K562 (cell line): Measurements from ENCODE around the gene STK4. TPM values are rescaled to one million over a fixed set of nuclear protein-coding genes. Genes with fewer than 3 reads are reported as not detected.

ENCODE experiments used
- ATAC-seq: fragments of 200-7000 bp; cut with Tn5 transposase; 3 replicates; pipeline ENCODE4 v1.9.1; 2020; ENCODE audit warnings: moderate library complexity
- BruUV-seq: library from RNA; stranded (reverse); fragments of 400-500 nt; replicated peaks from 2 replicates; lab custom pipeline; 2021; lab: Mats Ljungman, UMichigan
- CTCF ChIA-PET: fragments of 300-600 bp; formaldehyde crosslinking; extraction: SDS; loops from one replicate; lab custom pipeline; 2021; ENCODE audit warnings: low intra/inter-chr PET ratio; lab: Yijun Ruan, JAX
- POLR2A ChIA-PET: fragments of 300-600, 350-650 bp; sonication (Branson Sonifier 250); formaldehyde crosslinking; extraction: SDS; loops from one replicate; lab custom pipeline; 2021; ENCODE audit warnings: antibody characterized with exemption, inconsistent platforms; lab: Yijun Ruan, JAX
- DNase-seq, 4 experiments: peaks; one replicate each; pipeline versions ENCODE4 v3.0.0 to v3.0.0-alpha.2; 2011 to 2018; ENCODE audit warnings: low spot score in 3 of 4, mixed read lengths in 3 of 4; ENCODE audit errors: extremely low read depth in 1 of 4
- FAIRE-seq: peaks from 2 replicates; lab custom pipeline; 2011; peaks lifted over from hg19 to GRCh38; lab: Jason Lieb, UNC
- H2AFZ ChIP-seq: 2 replicates; pipeline ENCODE4 v1.6.0; 2011; ENCODE audit warnings: low read depth, low read length, control low read depth, inconsistent platforms
- H3K27ac ChIP-seq: fragments of 200-600 bp; 3 replicates; pipeline ENCODE4 v1.8.0; 2011; ENCODE audit warnings: low read depth, mild to moderate bottlenecking, control low read depth, inconsistent platforms, low read length, moderate library complexity, mixed read lengths; ENCODE audit errors: extremely low read depth
- H3K27me3 ChIP-seq, 2 experiments: fragments of 300-600 bp in 1 of 2; 2 replicates in 1 of 2; 3 replicates in 1 of 2; pipeline versions ENCODE4 v1.6.0 to v1.8.0; 2011; ENCODE audit warnings: inconsistent platforms in 2 of 2, low read length in 2 of 2, mild to moderate bottlenecking in 1 of 2, mixed read lengths in 1 of 2, moderate library complexity in 1 of 2; ENCODE audit not compliant: control insufficient read depth in 2 of 2, insufficient read depth in 2 of 2
- H3K36me3 ChIP-seq: fragments of 300-600 bp; 3 replicates; pipeline ENCODE4 v1.8.0; 2011; ENCODE audit warnings: mild to moderate bottlenecking, low read length, inconsistent platforms; ENCODE audit not compliant: control insufficient read depth, insufficient read depth
- H3K4me1 ChIP-seq, 2 experiments: fragments of 200-600 bp in 1 of 2; replicated peaks in 1 of 2; 2 replicates in 1 of 2; 3 replicates in 1 of 2; pipeline versions ENCODE4 v1.5.1 to v1.8.0; 2011; ENCODE audit warnings: inconsistent platforms in 2 of 2, low read length in 2 of 2, mild to moderate bottlenecking in 1 of 2, mixed read lengths in 1 of 2, moderate library complexity in 1 of 2; ENCODE audit not compliant: control insufficient read depth in 2 of 2, insufficient read depth in 2 of 2
- H3K4me2 ChIP-seq: 2 replicates; pipeline ENCODE4 v1.6.1; 2011; ENCODE audit warnings: low read length, control low read depth, inconsistent platforms, mixed read lengths; ENCODE audit not compliant: insufficient read depth
- H3K4me3 ChIP-seq: fragments of 200-600 bp; sonication (generic), shearing (Covaris generic); 2 replicates; pipeline ENCODE4 v1.5.1; 2016; ENCODE audit warnings: control low read depth, inconsistent platforms
- H3K79me2 ChIP-seq: fragments of 200-600 bp; 3 replicates; pipeline ENCODE4 v1.8.0; 2011; ENCODE audit warnings: low read length, inconsistent platforms; ENCODE audit not compliant: control insufficient read depth, insufficient read depth
- H3K9ac ChIP-seq, 2 experiments: 2 replicates each; pipeline versions ENCODE4 v1.6.0 to v1.6.1; 2011; ENCODE audit warnings: low read depth in 2 of 2, low read length in 2 of 2, control low read depth in 1 of 2, inconsistent platforms in 1 of 2, mild to moderate bottlenecking in 1 of 2, mixed read lengths in 1 of 2; ENCODE audit not compliant: insufficient read depth in 1 of 2
- H3K9me1 ChIP-seq: one replicate; pipeline ENCODE4 v1.6.0; 2011; ENCODE audit warnings: inconsistent platforms, mild to moderate bottlenecking, low read length, moderate library complexity; ENCODE audit not compliant: control insufficient read depth, insufficient read depth
- H3K9me3 ChIP-seq: replicated peaks from 2 replicates; pipeline ENCODE4 v1.5.1; 2011; ENCODE audit warnings: low read depth, low read length, inconsistent platforms; ENCODE audit not compliant: control insufficient read depth, insufficient read depth
- H4K20me1 ChIP-seq: replicated peaks from 2 replicates; pipeline ENCODE4 v1.6.1; 2011; ENCODE audit warnings: low read length, inconsistent platforms, mixed read lengths; ENCODE audit not compliant: control insufficient read depth, insufficient read depth
- ASH1L ChIP-seq: fragments of 450-650 bp; IDR thresholded peaks from 2 replicates; pipeline ENCODE4 v1.6.1; 2018; ENCODE audit warnings: borderline replicate concordance, mild to moderate bottlenecking, low read depth; ENCODE audit not compliant: partially characterized antibody
- PCBP1 ChIP-seq: fragments of 200-400 bp; formaldehyde crosslinking; IDR thresholded peaks from 2 replicates; pipeline ENCODE4 v1.6.1; 2018; ENCODE audit warnings: mild to moderate bottlenecking, low read depth, low read length; ENCODE audit not compliant: poor library complexity, severe bottlenecking
- ZNF184 ChIP-seq: sonication (generic); formaldehyde crosslinking; IDR thresholded peaks from 2 replicates; pipeline ENCODE4 v1.5.0; 2020; ENCODE audit warnings: missing genetic modification reagents
- WGBS: fragments of 100-300 bp; shearing (Covaris generic); methylation state at CpG from one replicate; pipeline ENCODE4 v1.1.6; 2016; ENCODE audit warnings: low coverage, mixed read lengths; ENCODE audit not compliant: insufficient coverage; ENCODE audit errors: missing lambda C conversion rate; 5-methylcytosine and 5-hydroxymethylcytosine counted together
- in situ Hi-C: fragments of 300-500 bp; cut with MboI; formaldehyde crosslinking; loops from 4 replicates; pipeline ENCODE4 v1.15.0; 2018; ENCODE audit warnings: inconsistent platforms, mixed read lengths
- intact Hi-C: fragments of 100-400 bp; cut with micrococcal nuclease; formaldehyde crosslinking; loops from 2 replicates; pipeline ENCODE4 v1.14.2; 2022
- polyA plus RNA-seq, 8 experiments: library from polyadenylated mRNA; depleted of rRNA in 4 of 8; stranded (reverse) in 5 of 8; unstranded in 3 of 8; fragments of >200 nt; fragmentation: Nextera tagmentation in 2 of 8; fragmentation: Illumina TruSeq in 1 of 8; extraction: Ambion mirVana in 2 of 8; extraction: Trizol in 1 of 8; gene quantifications; 2 replicates each; pipeline versions ENCODE4 v1.2.1 to v1.2.3, GENCODE V29; 2011 to 2014; ENCODE audit warnings: inconsistent platforms in 1 of 8, missing spikeins in 1 of 8
- total RNA-seq, 7 experiments: library from RNA; depleted of rRNA in 6 of 7; stranded (reverse); fragments of >200 nt in 6 of 7; fragmentation: Illumina TruSeq in 2 of 7; extraction: Trizol in 2 of 7; gene quantifications; 2 replicates each; pipeline versions ENCODE4 v1.2.1 to v1.2.3, GENCODE V29; 2011 to 2021; ENCODE audit warnings: low replicate concordance in 1 of 7
- TF ChIP-seq, protein P1 (sequence below): fragments of 450-650 bp; IDR thresholded peaks from 2 replicates; pipeline ENCODE4 v1.6.1; 2017; ENCODE audit warnings: antibody characterized with exemption, mild to moderate bottlenecking
- TF ChIP-seq, protein P2 (sequence below): fragments of 450-650 bp; formaldehyde crosslinking; IDR thresholded peaks from 2 replicates; pipeline ENCODE4 v1.4.0; 2022; ENCODE audit warnings: missing genetic modification characterization

Gene STK4
- total and polyA plus RNA-seq, 9 of the 15 experiments (the other 6 are each of a cell fraction or from before 2014, with no cell fraction given) = 11.9 to 30.6 (median 22.2) TPM

DNA sequence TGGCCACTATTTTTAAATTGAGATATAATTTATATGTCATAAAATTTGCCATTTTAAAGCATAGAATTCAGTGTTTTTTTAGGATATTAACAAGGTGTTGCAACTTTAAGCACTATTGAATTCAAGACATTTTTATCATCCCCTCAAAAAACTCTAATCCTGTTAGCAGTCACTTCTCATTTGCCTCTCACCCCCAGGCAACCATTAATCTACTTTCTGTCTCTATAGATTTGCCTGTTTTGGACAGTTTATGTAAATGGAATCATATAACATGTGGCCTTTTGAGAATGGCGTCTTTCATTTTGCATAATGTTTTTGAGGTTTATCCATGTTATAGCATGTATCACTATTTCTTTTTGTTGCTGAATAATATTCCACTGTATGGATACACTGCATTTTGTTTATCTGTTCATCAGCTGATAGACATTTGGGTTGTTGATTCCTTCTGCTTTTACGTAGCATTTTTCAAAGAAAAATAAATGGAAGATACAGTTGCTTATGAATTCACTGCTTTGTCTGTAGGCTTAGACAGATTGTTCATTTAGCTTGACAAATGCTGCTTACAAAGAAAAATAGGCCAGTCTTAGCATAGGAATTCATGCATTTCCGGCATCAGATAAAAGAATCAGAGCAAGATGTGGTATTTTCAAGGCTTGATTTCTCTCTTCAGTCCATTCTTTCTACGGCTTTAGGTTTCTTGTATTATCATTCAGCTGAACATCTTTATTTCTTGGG lies 52.9 kb downstream of the STK4 start:
- TF ChIP-seq ASH1L (no peak), ZNF184 (no peak), PCBP1 (no peak)
- TF ChIP-seq, protein P1, sequence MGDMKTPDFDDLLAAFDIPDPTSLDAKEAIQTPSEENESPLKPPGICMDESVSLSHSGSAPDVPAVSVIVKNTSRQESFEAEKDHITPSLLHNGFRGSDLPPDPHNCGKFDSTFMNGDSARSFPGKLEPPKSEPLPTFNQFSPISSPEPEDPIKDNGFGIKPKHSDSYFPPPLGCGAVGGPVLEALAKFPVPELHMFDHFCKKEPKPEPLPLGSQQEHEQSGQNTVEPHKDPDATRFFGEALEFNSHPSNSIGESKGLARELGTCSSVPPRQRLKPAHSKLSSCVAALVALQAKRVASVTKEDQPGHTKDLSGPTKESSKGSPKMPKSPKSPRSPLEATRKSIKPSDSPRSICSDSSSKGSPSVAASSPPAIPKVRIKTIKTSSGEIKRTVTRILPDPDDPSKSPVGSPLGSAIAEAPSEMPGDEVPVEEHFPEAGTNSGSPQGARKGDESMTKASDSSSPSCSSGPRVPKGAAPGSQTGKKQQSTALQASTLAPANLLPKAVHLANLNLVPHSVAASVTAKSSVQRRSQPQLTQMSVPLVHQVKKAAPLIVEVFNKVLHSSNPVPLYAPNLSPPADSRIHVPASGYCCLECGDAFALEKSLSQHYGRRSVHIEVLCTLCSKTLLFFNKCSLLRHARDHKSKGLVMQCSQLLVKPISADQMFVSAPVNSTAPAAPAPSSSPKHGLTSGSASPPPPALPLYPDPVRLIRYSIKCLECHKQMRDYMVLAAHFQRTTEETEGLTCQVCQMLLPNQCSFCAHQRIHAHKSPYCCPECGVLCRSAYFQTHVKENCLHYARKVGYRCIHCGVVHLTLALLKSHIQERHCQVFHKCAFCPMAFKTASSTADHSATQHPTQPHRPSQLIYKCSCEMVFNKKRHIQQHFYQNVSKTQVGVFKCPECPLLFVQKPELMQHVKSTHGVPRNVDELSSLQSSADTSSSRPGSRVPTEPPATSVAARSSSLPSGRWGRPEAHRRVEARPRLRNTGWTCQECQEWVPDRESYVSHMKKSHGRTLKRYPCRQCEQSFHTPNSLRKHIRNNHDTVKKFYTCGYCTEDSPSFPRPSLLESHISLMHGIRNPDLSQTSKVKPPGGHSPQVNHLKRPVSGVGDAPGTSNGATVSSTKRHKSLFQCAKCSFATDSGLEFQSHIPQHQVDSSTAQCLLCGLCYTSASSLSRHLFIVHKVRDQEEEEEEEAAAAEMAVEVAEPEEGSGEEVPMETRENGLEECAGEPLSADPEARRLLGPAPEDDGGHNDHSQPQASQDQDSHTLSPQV = no peak
- TF ChIP-seq, protein P2, sequence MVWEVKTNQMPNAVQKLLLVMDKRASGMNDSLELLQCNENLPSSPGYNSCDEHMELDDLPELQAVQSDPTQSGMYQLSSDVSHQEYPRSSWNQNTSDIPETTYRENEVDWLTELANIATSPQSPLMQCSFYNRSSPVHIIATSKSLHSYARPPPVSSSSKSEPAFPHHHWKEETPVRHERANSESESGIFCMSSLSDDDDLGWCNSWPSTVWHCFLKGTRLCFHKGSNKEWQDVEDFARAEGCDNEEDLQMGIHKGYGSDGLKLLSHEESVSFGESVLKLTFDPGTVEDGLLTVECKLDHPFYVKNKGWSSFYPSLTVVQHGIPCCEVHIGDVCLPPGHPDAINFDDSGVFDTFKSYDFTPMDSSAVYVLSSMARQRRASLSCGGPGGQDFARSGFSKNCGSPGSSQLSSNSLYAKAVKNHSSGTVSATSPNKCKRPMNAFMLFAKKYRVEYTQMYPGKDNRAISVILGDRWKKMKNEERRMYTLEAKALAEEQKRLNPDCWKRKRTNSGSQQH (CRISPR knock-in tag) = no peak
- Histone ChIP-seq H3K9ac (no peak overlapping the region), H3K79me2 (no peaks in the 10 kb centered on the region), H3K4me1 (no peaks in the 10 kb centered on the region), H2AFZ (no peak overlapping the region), H3K27ac (no peak overlapping the region), H3K36me3 (peaks cover 37% of the 10 kb centered on the region; the same call in 2 of the 3 replicates), H3K4me3 (no peak overlapping the region), H3K4me2 (no peak overlapping the region), H3K9me1 (no peaks in the 10 kb centered on the region), H3K27me3 (no peaks in the 10 kb centered on the region), H3K9me3 (no peaks in the 10 kb centered on the region), H4K20me1 (0 out of 2 replicates have a peak, but pooled peaks cover 3% of the 10 kb centered on the region)
- CTCF ChIA-PET = no interaction called here
- POLR2A ChIA-PET = interaction anchor here (1.8 kb wide), 1 partner anchor 12 kb away, joined by 4 read pairs; no protein-coding TSS in a partner anchor
- 85% methylated on average over 4 of the region's 4 CpGs for WGBS
- in situ Hi-C loops = no loop called here
- ATAC-seq (no peak), DNase-seq (no peak), FAIRE-seq (no peak)
- no TSS peak for BruUV-seq
- intact Hi-C loops = no loop called here
